GM19099 (cell line): Measurements from ENCODE around the gene CD58.
A peak's percentile ranks its signal among the peaks of the same experiment; 100 is the strongest.

Experiments used
- POLR2A ChIP-seq: IDR thresholded peaks from 3 replicates; pipeline ENCODE4 v1.6.1; 2011; ENCODE audit warnings: low read depth; ENCODE audit not compliant: insufficient read length; ENCODE audit errors: extremely low read depth

CD58 gene

GRCh38 chr1:116508984-116509980, 61.5 kb downstream of the CD58 start:
- TF ChIP-seq POLR2A = no peak

- no peak for TF ChIP-seq POLR2A
These were observed 62.5 kb downstream of the CD58 start for GRCh38 chr1:116508085-116508983.

GRCh38 chr1:116507631-116508030, 63.2 kb downstream of the CD58 start:
- TF ChIP-seq POLR2A = no peak

GRCh38 chr1:116506132-116507004, 64.5 kb downstream of the CD58 start:
- no peak for TF ChIP-seq POLR2A

GRCh38 chr1:116504308-116505156, 66.3 kb downstream of the CD58 start:
- TF ChIP-seq POLR2A = peak; percentile 50

GRCh38 chr1:116503546-116504307, 67.1 kb downstream of the CD58 start:
- no peak for TF ChIP-seq POLR2A

- no peak for TF ChIP-seq POLR2A
These were observed 68.0 kb downstream of the CD58 start for GRCh38 chr1:116502671-116503314.

GRCh38 chr1:116501870-116502244, 69.0 kb downstream of the CD58 start:
- TF ChIP-seq POLR2A = no peak

GRCh38 chr1:116501125-116501869, 69.5 kb downstream of the CD58 start:
- TF ChIP-seq POLR2A = no peak

- TF ChIP-seq POLR2A = no peak
These were observed 71.8 kb downstream of the CD58 start for GRCh38 chr1:116498789-116499628.

- no peak for TF ChIP-seq POLR2A
These were observed 73.2 kb downstream of the CD58 start for GRCh38 chr1:116497656-116498055.

GRCh38 chr1:116496898-116497297, 73.9 kb downstream of the CD58 start:
- TF ChIP-seq POLR2A = no peak
